Vagina (tissue), 2 donors: ENCODE data around the gene IQGAP3. TPM values are rescaled to one million over a fixed set of nuclear protein-coding genes. Genes with fewer than 3 reads are reported as not detected.

Experiments
- DNase-seq, 2 donors: peaks; one replicate each; pipeline ENCODE4 v3.0.0-alpha.2; 2017; ENCODE audit errors: extremely low spot score in 2 of 2
- H3K27ac ChIP-seq: fragments of 200-600 bp; sonication (generic); one replicate; pipeline ENCODE4 v1.5.1; 2019
- H3K27me3 ChIP-seq: fragments of 200-600 bp; sonication (generic); one replicate; pipeline ENCODE4 v1.5.1; 2019
- H3K36me3 ChIP-seq, 2 donors: fragments of 200-600 bp; sonication (generic); one replicate each; pipeline ENCODE4 v1.5.1; 2017 to 2019
- H3K4me1 ChIP-seq: fragments of 200-600 bp; sonication (generic); one replicate; pipeline ENCODE4 v1.5.1; 2019
- H3K4me3 ChIP-seq, 2 donors: fragments of 200-600 bp; sonication (generic); 1 replicate in 1 of 2; 2 replicates in 1 of 2; pipeline ENCODE4 v1.5.1; 2016 to 2019
- H3K9me3 ChIP-seq: fragments of 200-600 bp; sonication (generic); one replicate; pipeline ENCODE4 v1.5.1; 2019
- CTCF ChIP-seq, 3 experiments: fragments of 450-650 bp in 2 of 3; fragments of 200-600 bp in 1 of 3; sonication (generic) in 1 of 3; IDR thresholded peaks; one replicate each; pipeline ENCODE4 v1.5.1; 2017 to 2019; ENCODE audit warnings: antibody characterized with exemption in 3 of 3, mild to moderate bottlenecking in 2 of 3, moderate library complexity in 2 of 3
- POLR2A ChIP-seq, 2 donors: fragments of 450-650 bp; IDR thresholded peaks; one replicate each; pipeline ENCODE4 v1.6.1; 2017; ENCODE audit warnings: antibody characterized with exemption in 2 of 2, mild to moderate bottlenecking in 2 of 2, moderate library complexity in 2 of 2
- POLR2AphosphoS5 ChIP-seq, 2 donors: sonication (generic); formaldehyde crosslinking; IDR thresholded peaks; one replicate each; pipeline ENCODE4 v1.9.0; 2017; ENCODE audit warnings: antibody characterized with exemption in 2 of 2, mild to moderate bottlenecking in 2 of 2, low read depth in 1 of 2; ENCODE audit not compliant: insufficient read depth in 1 of 2
- intact Hi-C: fragments of 100-400 bp; cut with DNase I; formaldehyde crosslinking; loops from one replicate; pipeline ENCODE4 v1.15.1; 2023
- total RNA-seq: library from RNA; depleted of rRNA; stranded (reverse); fragments of >200 nt; gene quantifications from one replicate; pipeline ENCODE4 v1.2.3, GENCODE V29; 2016

IQGAP3 gene
- total RNA-seq, 1 donor from 2014 or later = 2.9 TPM

GRCh38 chr1:156602557-156602993, 30.2 kb upstream of the IQGAP3 start:
- Histone ChIP-seq H3K4me3 (no peak overlapping the region), H3K27ac (no peak overlapping the region), H3K36me3 (peaks cover 0 to 8% of the 10 kb centered on the region in 2 donors), H3K9me3 (no peaks in the 10 kb centered on the region), H3K4me1 (peaks cover 21% of the 10 kb centered on the region), H3K27me3 (no peaks in the 10 kb centered on the region)
- intact Hi-C loops = no loop called here
- TF ChIP-seq POLR2A (IDR thresholded peaks at IDR 0.05) = no peak
- no peak for TF ChIP-seq CTCF (IDR thresholded peaks at IDR 0.05)
- DNase-seq = no peak

GRCh38 chr1:156601892-156602291, 29.5 kb upstream of the IQGAP3 start:
- peak overlapping the region; percentile 47 for H3K27ac ChIP-seq
- peak overlapping the region; percentile 67 to 78 for H3K4me3 ChIP-seq
- peaks cover 0 to 12% of the 10 kb centered on the region in 2 donors for H3K36me3 ChIP-seq
- H3K9me3 ChIP-seq = no peaks in the 10 kb centered on the region
- DNase-seq = no peak
- no peak for TF ChIP-seq CTCF (IDR thresholded peaks at IDR 0.05)
- TF ChIP-seq POLR2A (IDR thresholded peaks at IDR 0.05) = no peak
- TF ChIP-seq POLR2AphosphoS5 (IDR thresholded peaks at IDR 0.05; ENCODE audit: insufficient read depth in 1 of 2, low read depth in 1 of 2) = no peak
- intact Hi-C loops = no loop called here
- no peaks in the 10 kb centered on the region for H3K27me3 ChIP-seq
- H3K4me1 ChIP-seq = peaks cover 21% of the 10 kb centered on the region

GRCh38 chr1:156601122-156601830, 28.9 kb upstream of the IQGAP3 start, which contains the start of gene GPATCH4:
Gene GPATCH4 (minus strand): TSS chr1:156601479.
- DNase-seq = no peak
- Histone ChIP-seq H3K4me3 (peak within 1 kb of the TSS; percentile 67 to 78), H3K4me1 (peaks cover 21% of the 10 kb centered on the region), H3K27ac (peak within 1 kb of the TSS; percentile 47), H3K27me3 (no peaks in the 10 kb centered on the region), H3K9me3 (no peaks in the 10 kb centered on the region), H3K36me3 (peaks cover 0 to 18% of the 10 kb centered on the region in 2 donors)
- intact Hi-C loops = no loop called here
- peak in 1 of 3 experiments; percentile 24 for TF ChIP-seq CTCF (IDR thresholded peaks at IDR 0.05)
- peak; percentile 71 to 94 for TF ChIP-seq POLR2AphosphoS5 (IDR thresholded peaks at IDR 0.05; ENCODE audit: insufficient read depth in 1 of 2, low read depth in 1 of 2)
- TF ChIP-seq POLR2A (IDR thresholded peaks at IDR 0.05) = no peak

- intact Hi-C loops = no loop called here
- peak overlapping the region; percentile 47 for H3K27ac ChIP-seq
- no peaks in the 10 kb centered on the region for H3K9me3 ChIP-seq
- no peaks in the 10 kb centered on the region for H3K27me3 ChIP-seq
- H3K36me3 ChIP-seq = peaks cover 0 to 24% of the 10 kb centered on the region in 2 donors
- peaks cover 21% of the 10 kb centered on the region for H3K4me1 ChIP-seq
- H3K4me3 ChIP-seq = peak overlapping the region; percentile 67 to 78
- no peak for TF ChIP-seq POLR2AphosphoS5 (IDR thresholded peaks at IDR 0.05; ENCODE audit: insufficient read depth in 1 of 2, low read depth in 1 of 2)
- TF ChIP-seq CTCF (IDR thresholded peaks at IDR 0.05) = no peak
- TF ChIP-seq POLR2A (IDR thresholded peaks at IDR 0.05) = no peak
- DNase-seq = no peak
These were observed 28.4 kb upstream of the IQGAP3 start for GRCh38 chr1:156600733-156601121.

- no peak for DNase-seq
- no peak overlapping the region for H3K4me3 ChIP-seq
- no peaks in the 10 kb centered on the region for H3K9me3 ChIP-seq
- TF ChIP-seq POLR2AphosphoS5 (IDR thresholded peaks at IDR 0.05; ENCODE audit: insufficient read depth in 1 of 2, low read depth in 1 of 2) (no peak), POLR2A (IDR thresholded peaks at IDR 0.05) (no peak), CTCF (IDR thresholded peaks at IDR 0.05) (no peak)
- H3K36me3 ChIP-seq = peaks cover 0 to 29% of the 10 kb centered on the region in 2 donors
- intact Hi-C loops = no loop called here
- no peaks in the 10 kb centered on the region for H3K27me3 ChIP-seq
- peaks cover 21% of the 10 kb centered on the region for H3K4me1 ChIP-seq
- no peak overlapping the region for H3K27ac ChIP-seq
These were observed 27.4 kb upstream of the IQGAP3 start for GRCh38 chr1:156599811-156600210.
